Fibroblast of skin of right biceps (primary cell): ENCODE data around the gene RABGAP1L.
"Not testable (repeated sequence)": the region's sequence is repeated elsewhere in the genome, so short reads cannot be mapped to it uniquely, and the experiment has no call there.

Experiments used
- DNase-seq: peaks from one replicate; pipeline ENCODE4 v3.0.0-alpha.2; 2013

The RABGAP1L gene

DNA sequence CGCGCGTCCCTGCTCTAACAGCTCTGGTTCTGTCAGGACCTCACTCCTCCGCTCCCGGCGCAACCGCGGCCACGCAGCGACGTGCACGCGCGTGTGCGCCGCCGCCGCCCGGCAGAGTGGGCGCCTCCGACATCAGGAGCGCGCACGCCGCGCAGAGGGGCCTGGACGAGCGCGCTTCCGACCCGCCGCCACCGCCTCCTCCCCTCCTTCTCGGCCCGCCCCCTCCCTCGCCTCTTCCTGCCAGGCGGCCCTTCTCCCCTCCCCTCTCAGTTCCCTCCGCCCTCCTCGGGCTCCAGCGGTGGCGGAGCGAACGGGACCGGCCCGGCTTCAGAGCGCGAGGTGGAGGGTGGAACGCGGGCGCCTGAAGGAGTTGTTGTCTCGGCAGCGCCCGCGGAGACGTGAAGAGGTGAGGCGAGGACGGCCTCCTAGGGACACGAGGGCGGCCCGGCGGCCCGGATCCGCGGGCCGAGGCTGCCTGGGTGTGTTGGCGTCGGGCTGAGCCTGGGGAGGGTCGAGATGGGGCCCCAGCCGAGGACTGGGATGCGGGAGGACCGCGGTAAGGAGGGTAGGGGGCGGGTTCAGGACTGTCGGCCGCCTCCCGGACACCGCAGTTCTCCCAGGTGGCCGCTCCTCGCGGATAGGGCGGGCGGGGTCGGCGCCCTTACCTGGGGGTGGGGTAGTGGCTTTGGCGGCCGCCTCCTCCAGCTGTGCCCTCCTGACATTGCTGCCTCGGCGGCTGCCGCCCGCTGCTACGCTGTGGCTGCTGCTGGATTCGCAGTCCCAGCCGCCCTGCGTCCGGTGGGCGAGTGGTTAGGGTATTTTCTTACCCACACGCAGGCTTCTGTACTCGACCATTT lies at the start of gene RABGAP1L:
Gene RABGAP1L, plus strand, starts transcription at position 269 of the 857 bp plus-strand sequence.
- DNase-seq = peak; percentile 95

DNA sequence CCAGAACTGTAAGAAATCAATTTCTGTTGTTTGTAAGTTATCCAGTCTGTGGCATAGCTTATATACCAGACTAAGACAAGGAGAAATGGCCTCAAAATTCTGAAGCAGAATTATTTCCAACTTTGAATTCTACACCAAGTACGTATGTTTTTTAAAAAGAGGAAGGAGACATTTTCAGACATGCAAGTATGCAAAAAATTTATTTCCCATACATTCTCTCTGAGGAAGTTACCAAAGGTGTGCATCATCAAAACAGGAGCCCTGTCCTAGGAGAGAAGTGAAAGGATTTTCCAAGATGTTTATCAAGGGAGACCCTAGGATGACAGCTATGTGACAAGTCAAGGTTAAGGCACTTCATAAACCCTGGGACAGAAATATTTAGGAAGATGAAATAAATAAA lies 49.3 kb upstream of the RABGAP1L start:
- DNase-seq = no peak

GRCh38 chr1:174112489-174113162 lies 46.7 kb upstream of the RABGAP1L start:
- no peak for DNase-seq

DNA sequence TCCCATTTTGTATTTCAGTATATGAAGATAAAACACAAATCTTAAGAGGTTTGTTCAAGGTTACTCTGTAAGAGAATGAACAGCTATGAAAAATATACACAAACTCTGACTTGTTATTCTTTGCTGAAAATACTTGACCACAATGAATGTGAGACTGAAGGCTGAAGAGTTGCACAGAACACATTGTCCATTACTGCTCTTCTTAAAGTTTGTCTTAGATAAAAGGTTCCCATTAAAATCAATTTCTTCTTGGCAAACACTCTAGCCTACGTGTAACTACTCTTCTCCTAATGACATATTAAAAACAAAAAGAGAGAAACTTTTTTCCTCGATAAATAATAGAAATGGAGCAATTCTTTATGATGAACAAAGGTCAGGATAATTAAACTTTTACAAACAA lies 45.2 kb upstream of the RABGAP1L start:
- no peak for DNase-seq

GRCh38 chr1:174114788-174115448 lies 44.4 kb upstream of the RABGAP1L start:
- peak; percentile 46 for DNase-seq

- DNase-seq = no peak
These were observed 43.3 kb upstream of the RABGAP1L start for GRCh38 chr1:174116042-174116441.

DNA sequence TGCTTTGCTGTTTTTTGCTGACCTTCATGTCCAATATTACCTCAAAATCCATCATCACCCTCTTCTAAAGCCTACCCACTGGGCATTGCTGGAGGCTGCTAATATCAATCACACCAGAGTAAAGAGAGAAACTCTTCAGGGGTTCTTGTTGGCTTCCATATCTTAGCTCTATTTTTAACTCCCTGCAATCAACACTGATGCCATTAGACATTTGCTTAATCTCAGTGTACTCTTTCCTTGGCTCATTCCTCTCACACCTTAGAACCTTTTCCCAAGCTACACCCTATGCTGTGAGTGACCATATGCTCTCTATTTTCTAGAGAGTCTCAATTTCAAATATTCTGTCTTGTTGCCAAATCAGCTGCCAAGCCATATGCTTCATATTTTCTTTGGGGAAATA lies 40.6 kb upstream of the RABGAP1L start:
- DNase-seq = no peak

GRCh38 chr1:174122318-174122717 lies 37.0 kb upstream of the RABGAP1L start:
- DNase-seq = not testable (repeated sequence)

DNA sequence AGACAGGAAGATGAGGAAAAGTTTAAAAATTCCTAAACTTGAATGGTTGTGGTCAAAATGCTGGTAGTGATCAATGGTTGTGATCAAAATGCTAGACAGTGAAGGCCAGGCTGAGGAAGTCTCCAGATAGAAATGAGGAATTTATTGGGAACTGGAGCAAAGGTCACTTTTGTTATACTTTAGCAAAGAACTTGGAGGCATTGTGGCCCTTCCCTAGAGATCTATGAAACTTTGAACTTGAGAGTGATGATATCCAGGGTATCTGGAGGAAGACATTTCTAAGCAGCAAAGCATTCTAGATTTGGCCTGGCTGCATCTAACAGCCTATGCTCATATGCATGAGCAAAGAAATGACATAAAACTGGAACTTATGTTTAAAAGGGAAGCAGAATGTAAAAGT lies 35.5 kb upstream of the RABGAP1L start:
- no peak for DNase-seq

DNA sequence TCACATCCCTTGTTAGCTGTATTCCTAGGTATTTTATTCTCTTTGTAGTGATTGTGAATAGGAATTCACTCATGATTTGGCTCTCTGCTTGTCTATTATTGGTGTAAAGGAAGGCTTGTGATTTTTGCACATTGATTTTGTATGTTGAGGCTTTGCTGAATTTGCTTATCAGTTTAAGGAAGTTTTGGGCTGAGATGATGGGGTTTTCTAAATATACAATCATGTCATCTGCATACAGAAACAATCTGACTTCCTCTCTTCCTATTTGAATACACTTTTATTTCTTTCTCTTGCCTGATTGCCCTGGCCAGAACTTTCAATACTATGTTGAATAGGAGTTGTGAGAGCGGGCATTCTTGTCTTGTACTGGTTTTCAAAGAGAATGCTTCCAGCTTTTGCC lies 32.1 kb upstream of the RABGAP1L start:
- DNase-seq = not testable (repeated sequence)

DNA sequence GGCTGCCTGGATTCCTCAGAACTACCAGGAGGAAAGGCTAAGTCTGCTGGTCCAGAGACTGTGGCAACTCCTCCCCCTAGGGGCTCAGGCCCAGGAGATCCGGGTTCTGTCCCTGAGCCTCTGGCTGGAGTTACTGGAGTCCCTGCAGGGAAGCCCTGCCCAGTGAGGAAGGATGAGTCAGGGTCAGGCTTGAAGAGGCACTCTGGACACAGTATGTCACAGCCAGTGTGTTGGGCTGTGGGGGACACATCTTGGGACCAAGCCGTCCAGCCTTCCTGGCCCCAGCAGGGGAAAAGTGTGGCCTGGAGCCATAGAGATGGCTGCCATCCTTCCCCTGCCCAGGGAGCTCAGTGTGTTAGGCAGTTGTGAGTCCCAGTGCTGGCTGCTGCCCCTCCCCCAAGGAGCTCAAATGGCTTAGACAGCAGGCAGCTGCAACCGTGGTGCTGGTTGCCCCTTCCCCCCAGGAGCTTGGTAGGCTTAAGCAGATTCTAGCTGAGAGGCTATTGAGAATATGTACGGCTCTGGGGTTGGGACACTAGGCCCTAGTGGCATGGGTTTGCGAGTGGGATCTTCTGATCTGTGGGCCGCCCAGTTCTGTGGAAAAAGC lies 28.2 kb upstream of the RABGAP1L start:
- no peak for DNase-seq

DNA sequence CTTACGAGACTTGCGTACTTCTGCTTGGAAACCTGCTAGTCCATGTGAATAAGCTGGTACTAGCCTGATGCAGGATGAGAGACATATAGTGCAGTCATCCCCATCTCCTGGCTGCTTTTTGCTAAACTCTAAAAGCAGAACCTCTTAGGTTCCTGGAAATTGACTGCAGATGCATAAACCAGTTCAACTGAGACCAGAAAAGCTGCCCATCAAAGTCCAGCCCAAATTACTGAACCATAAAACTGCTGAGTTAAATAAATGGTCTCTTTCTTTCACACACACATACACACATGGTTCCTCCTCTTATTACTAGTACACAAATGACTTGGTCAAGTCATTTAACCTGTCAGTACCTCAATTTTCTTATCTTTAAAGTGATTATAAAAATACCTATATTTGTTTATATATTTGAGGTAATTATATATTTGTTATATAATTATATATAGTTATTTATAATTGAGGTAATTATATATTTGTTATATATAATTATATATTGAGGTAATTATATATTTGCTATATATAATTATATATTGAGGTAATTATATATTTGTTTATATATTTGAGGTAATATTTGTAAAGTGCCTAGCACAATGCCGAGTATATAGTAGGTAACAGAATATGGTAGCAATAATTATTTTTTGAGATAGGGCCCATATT lies 25.2 kb upstream of the RABGAP1L start:
- DNase-seq = no peak

DNA sequence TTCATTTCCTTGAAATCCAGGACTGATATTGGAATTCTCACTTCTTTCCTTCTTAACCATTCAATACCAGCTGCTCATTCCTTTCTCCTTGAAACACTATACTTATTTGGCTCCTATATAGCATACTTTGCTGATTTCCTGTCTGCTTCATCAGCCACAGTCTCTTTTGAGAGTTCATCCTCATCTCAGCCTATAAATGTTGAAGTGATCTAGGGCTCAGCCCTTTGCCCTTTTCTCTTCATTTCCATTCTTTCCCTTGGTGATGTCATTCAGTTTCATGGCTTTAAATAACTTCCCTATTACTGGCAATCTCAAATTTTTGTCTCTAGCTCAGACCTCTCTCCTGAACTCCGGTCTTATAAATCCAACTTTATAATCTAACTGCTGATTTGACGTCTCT lies 24.1 kb upstream of the RABGAP1L start:
- peak; percentile 3 for DNase-seq

GRCh38 chr1:174136714-174137113 lies 22.6 kb upstream of the RABGAP1L start:
- no peak for DNase-seq

DNA sequence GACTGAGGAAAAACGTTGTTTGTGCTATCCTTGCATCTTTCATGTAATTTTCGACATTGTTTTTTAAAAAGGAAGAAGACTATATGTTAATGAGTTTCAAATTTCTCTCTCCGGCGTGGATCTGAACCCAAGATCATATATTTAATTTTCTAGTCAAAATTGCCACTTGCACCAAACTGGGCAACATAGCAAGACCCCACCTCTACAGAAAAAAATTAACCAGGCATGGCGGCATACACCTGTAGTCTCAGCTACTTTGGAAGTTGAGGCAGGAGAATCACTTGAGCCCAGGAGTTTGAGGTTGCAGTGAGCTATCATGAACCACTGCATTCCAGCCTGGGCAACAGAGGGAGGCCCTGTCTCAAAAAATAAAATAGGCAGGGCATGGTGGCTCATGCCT lies 16.5 kb upstream of the RABGAP1L start:
- no peak for DNase-seq

GRCh38 chr1:174143727-174144396 lies 15.5 kb upstream of the RABGAP1L start:
- DNase-seq = not testable (repeated sequence)

- not testable (repeated sequence) for DNase-seq
These were observed 14.9 kb upstream of the RABGAP1L start for GRCh38 chr1:174144397-174144783.

DNA sequence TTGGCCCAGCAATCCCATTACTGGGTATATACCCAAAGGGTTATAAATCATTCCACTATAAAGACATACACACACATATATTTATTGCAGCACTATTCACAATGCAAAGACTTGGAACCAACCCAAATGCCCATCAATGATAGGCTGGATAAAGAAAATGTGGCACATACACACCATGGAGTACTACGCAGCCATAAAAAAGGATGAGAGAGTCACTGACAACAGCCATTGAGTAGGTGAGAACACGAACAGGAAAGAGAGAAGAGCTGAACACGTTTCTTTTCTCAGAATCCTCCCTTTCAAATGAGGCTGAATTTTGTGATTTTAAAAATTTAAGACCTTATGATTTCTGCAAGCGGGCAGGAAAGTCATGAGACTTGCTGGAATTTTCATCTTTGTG lies 10.1 kb upstream of the RABGAP1L start:
- DNase-seq = no peak

GRCh38 chr1:174150499-174150898 lies 8.8 kb upstream of the RABGAP1L start:
- DNase-seq = no peak

DNA sequence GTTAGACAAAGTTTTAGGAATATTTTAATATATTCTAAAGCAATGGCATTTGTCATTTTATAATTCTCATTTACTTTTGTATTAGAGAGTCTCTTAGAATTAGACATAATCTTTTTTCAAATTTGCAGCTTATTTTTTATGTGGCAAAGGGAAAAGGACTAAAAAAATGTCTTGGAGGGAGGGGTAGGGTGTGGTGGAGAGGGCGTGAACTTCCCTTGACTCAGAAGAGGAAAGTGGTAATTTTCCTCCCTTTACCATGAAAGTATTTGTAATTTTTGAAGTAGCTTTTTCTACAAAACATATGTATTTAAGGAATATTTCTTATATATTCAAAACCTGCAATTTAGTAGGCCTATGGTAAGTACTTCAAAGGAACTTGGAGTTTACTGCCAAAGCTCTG lies 6.9 kb upstream of the RABGAP1L start:
- DNase-seq = no peak

GRCh38 chr1:174153085-174153824 lies 6.1 kb upstream of the RABGAP1L start:
- no peak for DNase-seq

DNA sequence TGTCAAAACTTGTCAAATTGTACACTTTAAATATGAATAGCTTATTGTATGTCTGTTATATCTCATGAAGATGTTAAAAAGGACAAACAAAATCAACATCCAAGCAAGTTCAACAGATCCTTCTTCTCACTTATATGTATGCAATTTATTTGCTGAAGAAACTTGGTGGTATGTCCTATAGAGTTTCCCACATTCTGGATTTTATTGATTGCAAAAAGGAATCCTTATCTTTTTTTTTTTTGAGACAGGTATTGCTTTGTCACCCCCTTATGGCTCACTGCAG lies 5.6 kb upstream of the RABGAP1L start:
- DNase-seq = no peak
